Measurements from ENCODE around the gene WDR82.

DNA sequence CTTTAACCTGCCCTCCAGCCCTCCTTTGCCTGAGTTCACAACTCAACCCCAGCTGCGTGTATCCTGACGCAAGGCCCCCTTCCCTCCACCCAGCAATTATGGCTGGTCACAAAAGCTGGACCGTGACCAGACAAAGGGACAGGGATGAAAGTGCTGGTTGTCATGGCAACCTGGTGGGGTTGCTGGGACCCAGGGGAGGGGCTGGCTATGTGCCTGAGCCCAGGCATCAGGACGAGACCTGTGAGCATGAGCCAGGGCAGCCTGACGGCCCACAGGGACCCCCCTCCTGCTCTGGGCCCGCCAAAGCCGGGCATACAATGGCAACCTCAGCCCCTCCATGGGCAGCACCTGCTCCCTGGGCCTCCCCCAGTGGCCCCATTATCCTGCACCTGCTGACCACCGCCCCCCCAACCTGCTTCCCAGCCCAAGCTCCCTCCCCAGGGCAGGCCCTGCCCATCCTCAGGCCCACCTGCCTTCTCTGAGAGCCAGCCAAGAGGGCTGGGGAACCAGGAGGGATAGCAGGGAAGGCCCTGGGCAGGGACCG lies 33.2 kb upstream of the WDR82 start:
- TF ChIP-seq CTCF (IDR thresholded peaks at IDR 0.05; ENCODE audit: low read depth, low read length) (no peak), POLR2A (IDR thresholded peaks at IDR 0.05; ENCODE audit: extremely low read depth, insufficient read length) (no peak), MYC (IDR thresholded peaks at IDR 0.05; ENCODE audit: low read depth, low read length) (no peak)
